K562 (cell line): ENCODE results near the gene SLC24A3. TPM values are rescaled to one million over a fixed set of nuclear protein-coding genes. Genes with fewer than 3 reads are reported as not detected.

ENCODE experiments used
- ATAC-seq: fragments of 200-7000 bp; cut with Tn5 transposase; 3 replicates; pipeline ENCODE4 v1.9.1; 2020; ENCODE audit warnings: moderate library complexity
- BruUV-seq: library from RNA; stranded (reverse); fragments of 400-500 nt; replicated peaks from 2 replicates; lab custom pipeline; 2021; lab: Mats Ljungman, UMichigan
- CTCF ChIA-PET: fragments of 300-600 bp; formaldehyde crosslinking; extraction: SDS; loops from one replicate; lab custom pipeline; 2021; ENCODE audit warnings: low intra/inter-chr PET ratio; lab: Yijun Ruan, JAX
- POLR2A ChIA-PET: fragments of 300-600, 350-650 bp; sonication (Branson Sonifier 250); formaldehyde crosslinking; extraction: SDS; loops from one replicate; lab custom pipeline; 2021; ENCODE audit warnings: antibody characterized with exemption, inconsistent platforms; lab: Yijun Ruan, JAX
- DNase-seq, 4 experiments: peaks; one replicate each; pipeline versions ENCODE4 v3.0.0 to v3.0.0-alpha.2; 2011 to 2018; ENCODE audit warnings: low spot score in 3 of 4, mixed read lengths in 3 of 4; ENCODE audit errors: extremely low read depth in 1 of 4
- FAIRE-seq: peaks from 2 replicates; lab custom pipeline; 2011; peaks lifted over from hg19 to GRCh38; lab: Jason Lieb, UNC
- H2AFZ ChIP-seq: 2 replicates; pipeline ENCODE4 v1.6.0; 2011; ENCODE audit warnings: low read depth, low read length, control low read depth, inconsistent platforms
- H3K27ac ChIP-seq: fragments of 200-600 bp; 3 replicates; pipeline ENCODE4 v1.8.0; 2011; ENCODE audit warnings: low read depth, mild to moderate bottlenecking, control low read depth, inconsistent platforms, low read length, moderate library complexity, mixed read lengths; ENCODE audit errors: extremely low read depth
- H3K27me3 ChIP-seq, 2 experiments: fragments of 300-600 bp in 1 of 2; 2 replicates in 1 of 2; 3 replicates in 1 of 2; pipeline versions ENCODE4 v1.6.0 to v1.8.0; 2011; ENCODE audit warnings: inconsistent platforms in 2 of 2, low read length in 2 of 2, mild to moderate bottlenecking in 1 of 2, mixed read lengths in 1 of 2, moderate library complexity in 1 of 2; ENCODE audit not compliant: control insufficient read depth in 2 of 2, insufficient read depth in 2 of 2
- H3K36me3 ChIP-seq: fragments of 300-600 bp; 3 replicates; pipeline ENCODE4 v1.8.0; 2011; ENCODE audit warnings: mild to moderate bottlenecking, low read length, inconsistent platforms; ENCODE audit not compliant: control insufficient read depth, insufficient read depth
- H3K4me1 ChIP-seq, 2 experiments: fragments of 200-600 bp in 1 of 2; replicated peaks in 1 of 2; 2 replicates in 1 of 2; 3 replicates in 1 of 2; pipeline versions ENCODE4 v1.5.1 to v1.8.0; 2011; ENCODE audit warnings: inconsistent platforms in 2 of 2, low read length in 2 of 2, mild to moderate bottlenecking in 1 of 2, mixed read lengths in 1 of 2, moderate library complexity in 1 of 2; ENCODE audit not compliant: control insufficient read depth in 2 of 2, insufficient read depth in 2 of 2
- H3K4me2 ChIP-seq: 2 replicates; pipeline ENCODE4 v1.6.1; 2011; ENCODE audit warnings: low read length, control low read depth, inconsistent platforms, mixed read lengths; ENCODE audit not compliant: insufficient read depth
- H3K4me3 ChIP-seq: fragments of 200-600 bp; sonication (generic), shearing (Covaris generic); 2 replicates; pipeline ENCODE4 v1.5.1; 2016; ENCODE audit warnings: control low read depth, inconsistent platforms
- H3K79me2 ChIP-seq: fragments of 200-600 bp; 3 replicates; pipeline ENCODE4 v1.8.0; 2011; ENCODE audit warnings: low read length, inconsistent platforms; ENCODE audit not compliant: control insufficient read depth, insufficient read depth
- H3K9ac ChIP-seq, 2 experiments: 2 replicates each; pipeline versions ENCODE4 v1.6.0 to v1.6.1; 2011; ENCODE audit warnings: low read depth in 2 of 2, low read length in 2 of 2, control low read depth in 1 of 2, inconsistent platforms in 1 of 2, mild to moderate bottlenecking in 1 of 2, mixed read lengths in 1 of 2; ENCODE audit not compliant: insufficient read depth in 1 of 2
- H3K9me1 ChIP-seq: one replicate; pipeline ENCODE4 v1.6.0; 2011; ENCODE audit warnings: inconsistent platforms, mild to moderate bottlenecking, low read length, moderate library complexity; ENCODE audit not compliant: control insufficient read depth, insufficient read depth
- H3K9me3 ChIP-seq: replicated peaks from 2 replicates; pipeline ENCODE4 v1.5.1; 2011; ENCODE audit warnings: low read depth, low read length, inconsistent platforms; ENCODE audit not compliant: control insufficient read depth, insufficient read depth
- H4K20me1 ChIP-seq: replicated peaks from 2 replicates; pipeline ENCODE4 v1.6.1; 2011; ENCODE audit warnings: low read length, inconsistent platforms, mixed read lengths; ENCODE audit not compliant: control insufficient read depth, insufficient read depth
- ARID1B ChIP-seq: fragments of 450-650 bp; IDR thresholded peaks from 2 replicates; pipeline ENCODE4 v1.6.1; 2016; ENCODE audit warnings: antibody characterized with exemption, mild to moderate bottlenecking, inconsistent platforms
- BRF1 ChIP-seq: IDR thresholded peaks from 3 replicates; pipeline ENCODE4 v1.6.1; 2011; ENCODE audit warnings: borderline replicate concordance, mild to moderate bottlenecking; ENCODE audit not compliant: insufficient read length; ENCODE audit errors: extremely low read depth
- CREB1 ChIP-seq, 2 experiments: sonication (generic) in 1 of 2; formaldehyde crosslinking in 1 of 2; IDR thresholded peaks; 2 replicates each; pipeline versions ENCODE4 v1.6.1 to v1.8.0; 2012 to 2022; ENCODE audit warnings: inconsistent platforms in 1 of 2, mild to moderate bottlenecking in 1 of 2, missing genetic modification reagents in 1 of 2, moderate library complexity in 1 of 2
- ETS2 ChIP-seq: IDR thresholded peaks from 2 replicates; pipeline ENCODE4 v1.6.1; 2016; ENCODE audit warnings: borderline replicate concordance, missing genetic modification characterization, mild to moderate bottlenecking, moderate library complexity, missing compliant biosample characterization; ENCODE audit not compliant: poor library complexity, severe bottlenecking
- MCM5 ChIP-seq: fragments of 450-650 bp; IDR thresholded peaks from 2 replicates; pipeline ENCODE4 v1.6.1; 2016; ENCODE audit warnings: low read depth
- MIER1 ChIP-seq: fragments of 450-650 bp; IDR thresholded peaks from 2 replicates; pipeline ENCODE4 v1.6.1; 2016; ENCODE audit warnings: antibody characterized with exemption, mild to moderate bottlenecking, low read depth
- MXI1 ChIP-seq: IDR thresholded peaks from 2 replicates; pipeline ENCODE4 v1.6.1; 2011; ENCODE audit warnings: low read depth, mild to moderate bottlenecking, improper control_type of control experiment, low read length
- SFPQ ChIP-seq: fragments of 200-400 bp; formaldehyde crosslinking; IDR thresholded peaks from 2 replicates; pipeline ENCODE4 v1.6.1; 2017; ENCODE audit warnings: mild to moderate bottlenecking, low read depth, low read length, moderate library complexity
- TAF7 ChIP-seq: fragments of 450-650 bp; IDR thresholded peaks from 2 replicates; pipeline ENCODE4 v1.6.1; 2016; ENCODE audit warnings: missing genetic modification characterization, missing compliant biosample characterization
- WGBS: fragments of 100-300 bp; shearing (Covaris generic); methylation state at CpG from one replicate; pipeline ENCODE4 v1.1.6; 2016; ENCODE audit warnings: low coverage, mixed read lengths; ENCODE audit not compliant: insufficient coverage; ENCODE audit errors: missing lambda C conversion rate; 5-methylcytosine and 5-hydroxymethylcytosine counted together
- in situ Hi-C: fragments of 300-500 bp; cut with MboI; formaldehyde crosslinking; loops from 4 replicates; pipeline ENCODE4 v1.15.0; 2018; ENCODE audit warnings: inconsistent platforms, mixed read lengths
- intact Hi-C: fragments of 100-400 bp; cut with micrococcal nuclease; formaldehyde crosslinking; loops from 2 replicates; pipeline ENCODE4 v1.14.2; 2022
- polyA plus RNA-seq, 8 experiments: library from polyadenylated mRNA; depleted of rRNA in 4 of 8; stranded (reverse) in 5 of 8; unstranded in 3 of 8; fragments of >200 nt; fragmentation: Nextera tagmentation in 2 of 8; fragmentation: Illumina TruSeq in 1 of 8; extraction: Ambion mirVana in 2 of 8; extraction: Trizol in 1 of 8; gene quantifications; 2 replicates each; pipeline versions ENCODE4 v1.2.1 to v1.2.3, GENCODE V29; 2011 to 2014; ENCODE audit warnings: inconsistent platforms in 1 of 8, missing spikeins in 1 of 8
- total RNA-seq, 7 experiments: library from RNA; depleted of rRNA in 6 of 7; stranded (reverse); fragments of >200 nt in 6 of 7; fragmentation: Illumina TruSeq in 2 of 7; extraction: Trizol in 2 of 7; gene quantifications; 2 replicates each; pipeline versions ENCODE4 v1.2.1 to v1.2.3, GENCODE V29; 2011 to 2021; ENCODE audit warnings: low replicate concordance in 1 of 7
- TF ChIP-seq, protein P1 (sequence below): fragments of 450-650 bp; IDR thresholded peaks from 2 replicates; pipeline ENCODE4 v1.6.1; 2014; ENCODE audit warnings: low read depth, mild to moderate bottlenecking, moderate library complexity, borderline replicate concordance
- TF ChIP-seq, protein P2 (sequence below): sonication (generic); formaldehyde crosslinking; IDR thresholded peaks from 2 replicates; pipeline ENCODE4 v1.5.0; 2020; ENCODE audit warnings: missing genetic modification reagents

Gene SLC24A3
- total and polyA plus RNA-seq, 9 of the 15 experiments (the other 6 are each of a cell fraction or from before 2014, with no cell fraction given), result not detected

DNA sequence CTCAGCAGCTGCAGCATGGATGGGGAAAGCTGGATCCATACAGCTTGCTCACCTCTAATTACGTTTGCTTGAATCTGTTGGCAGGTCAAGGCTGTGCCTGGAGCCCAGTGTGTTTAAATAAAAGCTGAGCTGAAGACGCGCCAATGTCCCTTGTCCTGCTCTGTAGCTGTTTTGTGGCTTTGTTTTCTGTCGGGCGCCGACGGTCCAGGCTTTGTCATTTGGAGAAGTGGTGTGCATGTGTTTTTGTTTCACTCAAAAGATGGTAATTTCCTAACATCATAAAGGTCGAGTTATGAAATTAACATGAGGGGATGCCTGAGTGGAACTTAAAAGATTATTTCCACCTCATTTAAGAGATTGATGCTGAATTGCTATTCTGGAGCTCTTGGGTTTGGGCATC lies 107.6 kb downstream of the SLC24A3 start:
- H3K4me2 ChIP-seq, result no peak overlapping the region
- POLR2A ChIA-PET, result no interaction called here
- no peak for TF ChIP-seq ARID1B
- no peak for TF ChIP-seq MXI1
- TF ChIP-seq, all 486 proteins: peak for 0
- DNase-seq, result no peak
- no peak for FAIRE-seq
- Histone ChIP-seq H3K79me2 (no peaks in the 10 kb centered on the region), H3K27me3 (no peaks in the 10 kb centered on the region), H4K20me1 (no peaks in the 10 kb centered on the region), H3K9me3 (no peaks in the 10 kb centered on the region), H3K9ac (no peak overlapping the region), H3K4me3 (no peak overlapping the region), H3K4me1 (no peaks in the 10 kb centered on the region), H3K9me1 (no peaks in the 10 kb centered on the region), H2AFZ (no peak overlapping the region), H3K36me3 (no peaks in the 10 kb centered on the region), H3K27ac (no peak overlapping the region)
- CTCF ChIA-PET, result no interaction called here
- no peak for ATAC-seq
- BruUV-seq, result no TSS peak
- 0% methylated on average over 8 of the region's 8 CpGs for WGBS
- in situ Hi-C loops, result no loop called here
- intact Hi-C loops, result no loop called here

DNA sequence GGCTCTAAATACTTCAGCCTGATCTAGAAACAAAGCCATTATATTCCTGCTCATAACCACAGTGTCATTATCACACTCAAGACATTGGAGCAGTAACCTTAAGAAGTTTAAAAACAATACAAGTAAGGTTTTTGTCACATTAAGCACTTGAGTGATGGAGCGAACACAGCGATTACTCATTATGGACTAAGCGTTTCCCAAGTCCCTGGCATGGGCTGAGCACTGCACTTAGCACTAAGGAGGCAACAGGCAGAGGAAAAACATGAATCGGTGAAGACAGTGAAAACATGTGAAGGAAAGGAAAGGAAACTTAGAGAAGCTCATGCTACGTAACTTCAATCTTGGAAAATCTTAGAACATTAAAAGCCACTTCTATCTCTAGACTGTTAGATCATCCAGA lies 108.7 kb downstream of the SLC24A3 start:
- no peak for ATAC-seq
- POLR2A ChIA-PET, result no interaction called here
- no peaks in the 10 kb centered on the region; a peak in 1 of 5 replicates for H3K27me3 ChIP-seq
- no peak for TF ChIP-seq CREB1 (IDR thresholded peaks at IDR 0.05)
- no peak for TF ChIP-seq CREB1 (CRISPR knock-in tag; IDR thresholded peaks at IDR 0.05)
- TF ChIP-seq TAF7 (tag), result no peak
- TF ChIP-seq, protein P1, sequence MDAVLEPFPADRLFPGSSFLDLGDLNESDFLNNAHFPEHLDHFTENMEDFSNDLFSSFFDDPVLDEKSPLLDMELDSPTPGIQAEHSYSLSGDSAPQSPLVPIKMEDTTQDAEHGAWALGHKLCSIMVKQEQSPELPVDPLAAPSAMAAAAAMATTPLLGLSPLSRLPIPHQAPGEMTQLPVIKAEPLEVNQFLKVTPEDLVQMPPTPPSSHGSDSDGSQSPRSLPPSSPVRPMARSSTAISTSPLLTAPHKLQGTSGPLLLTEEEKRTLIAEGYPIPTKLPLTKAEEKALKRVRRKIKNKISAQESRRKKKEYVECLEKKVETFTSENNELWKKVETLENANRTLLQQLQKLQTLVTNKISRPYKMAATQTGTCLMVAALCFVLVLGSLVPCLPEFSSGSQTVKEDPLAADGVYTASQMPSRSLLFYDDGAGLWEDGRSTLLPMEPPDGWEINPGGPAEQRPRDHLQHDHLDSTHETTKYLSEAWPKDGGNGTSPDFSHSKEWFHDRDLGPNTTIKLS, result no peak
- TF ChIP-seq, protein P2, sequence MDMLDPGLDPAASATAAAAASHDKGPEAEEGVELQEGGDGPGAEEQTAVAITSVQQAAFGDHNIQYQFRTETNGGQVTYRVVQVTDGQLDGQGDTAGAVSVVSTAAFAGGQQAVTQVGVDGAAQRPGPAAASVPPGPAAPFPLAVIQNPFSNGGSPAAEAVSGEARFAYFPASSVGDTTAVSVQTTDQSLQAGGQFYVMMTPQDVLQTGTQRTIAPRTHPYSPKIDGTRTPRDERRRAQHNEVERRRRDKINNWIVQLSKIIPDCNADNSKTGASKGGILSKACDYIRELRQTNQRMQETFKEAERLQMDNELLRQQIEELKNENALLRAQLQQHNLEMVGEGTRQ (CRISPR knock-in tag), result no peak
- TF ChIP-seq MCM5, result no peak
- TF ChIP-seq ETS2, result no peak
- no peak for TF ChIP-seq MIER1
- no peak for TF ChIP-seq SFPQ
- no peak for TF ChIP-seq BRF1

More for the DNA sequence above, 108.7 kb downstream of the SLC24A3 start:
- H3K36me3 ChIP-seq, result no peaks in the 10 kb centered on the region
- intact Hi-C loops (no loop called here), in situ Hi-C loops (no loop called here)
- H2AFZ ChIP-seq, result no peak overlapping the region
- BruUV-seq, result no TSS peak
- no peaks in the 10 kb centered on the region for H3K4me1 ChIP-seq
- CTCF ChIA-PET, result no interaction called here
- H4K20me1 ChIP-seq, result no peaks in the 10 kb centered on the region
- 0% methylated on average over 4 of the region's 5 CpGs for WGBS
- no peak overlapping the region for H3K4me3 ChIP-seq
- no peak overlapping the region for H3K27ac ChIP-seq
- H3K4me2 ChIP-seq, result no peak overlapping the region
- no peak for DNase-seq
- H3K9me3 ChIP-seq, result no peaks in the 10 kb centered on the region
- no peaks in the 10 kb centered on the region for H3K79me2 ChIP-seq
- H3K9ac ChIP-seq, result no peak overlapping the region
- H3K9me1 ChIP-seq, result no peaks in the 10 kb centered on the region
- no peak for FAIRE-seq
